Lung (tissue), 12 donors: ENCODE measurements around the gene ZNF536. TPM values are rescaled to one million over a fixed set of nuclear protein-coding genes. Genes with fewer than 3 reads are reported as not detected.

Experiments used
- ATAC-seq: fragments of 200-7000 bp; cut with Tn5 transposase; one replicate; pipeline ENCODE4 v1.9.1; 2020; ENCODE audit warnings: moderate number of reproducible peaks; ENCODE audit not compliant: insufficient read depth, low FRiP score
- DNase-seq, 3 donors: peaks; one replicate each; pipeline ENCODE4 v3.0.0-alpha.2; 2013 to 2017
- H3K27ac ChIP-seq, 2 donors: one replicate each; pipeline ENCODE4 v1.5.1; 2013; ENCODE audit warnings: mild to moderate bottlenecking in 2 of 2, moderate library complexity in 2 of 2, control low read depth in 1 of 2, inconsistent platforms in 1 of 2, low read depth in 1 of 2, low read length in 1 of 2
- H3K27me3 ChIP-seq, 3 donors: one replicate each; pipeline ENCODE4 v1.5.1; 2013; ENCODE audit warnings: low read length in 2 of 3; ENCODE audit not compliant: control insufficient read depth in 3 of 3, insufficient read depth in 3 of 3
- H3K36me3 ChIP-seq, 4 donors: one replicate each; pipeline ENCODE4 v1.5.1; 2013; ENCODE audit warnings: low read length in 4 of 4, mild to moderate bottlenecking in 1 of 4, moderate library complexity in 1 of 4; ENCODE audit not compliant: control insufficient read depth in 4 of 4, insufficient read depth in 4 of 4
- H3K4me1 ChIP-seq, 5 donors: one replicate each; pipeline ENCODE4 v1.5.1; 2013; ENCODE audit warnings: low read length in 5 of 5, mild to moderate bottlenecking in 2 of 5, moderate library complexity in 1 of 5; ENCODE audit not compliant: control insufficient read depth in 5 of 5, insufficient read depth in 5 of 5
- H3K4me3 ChIP-seq: one replicate; pipeline ENCODE4 v1.5.1; 2013; ENCODE audit warnings: mild to moderate bottlenecking, control low read depth, moderate library complexity
- H3K9ac ChIP-seq, 2 donors: one replicate each; pipeline ENCODE4 v1.5.1; 2013; ENCODE audit warnings: low read length in 2 of 2, control low read depth in 1 of 2; ENCODE audit not compliant: insufficient read depth in 1 of 2
- H3K9me3 ChIP-seq, 4 donors: one replicate each; pipeline ENCODE4 v1.5.1; 2013; ENCODE audit warnings: low read length in 3 of 4, mild to moderate bottlenecking in 1 of 4, moderate library complexity in 1 of 4; ENCODE audit not compliant: control insufficient read depth in 4 of 4, insufficient read depth in 3 of 4
- CTCF ChIP-seq: IDR thresholded peaks from 2 replicates; pipeline ENCODE4 v1.5.1; 2012; ENCODE audit warnings: mild to moderate bottlenecking; ENCODE audit errors: control extremely low read depth, extremely low read depth
- WGBS, 2 donors: extraction: QIAGEN DNeasy Blood & Tissue Kit; methylation state at CpG; one replicate each; pipeline ENCODE4 v1.1.7; 2013; 5-methylcytosine and 5-hydroxymethylcytosine counted together
- polyA plus RNA-seq, 2 donors: library from polyadenylated mRNA; stranded (reverse); fragments of 200-250 nt; gene quantifications; one replicate each; pipeline ENCODE4 v1.2.1, GENCODE V29; 2013
- total RNA-seq, 2 donors: library from RNA; depleted of rRNA in 1 of 2; stranded (reverse); fragments of >200 nt in 1 of 2; gene quantifications; one replicate each; pipeline ENCODE4 v1.2.1, GENCODE V29; 2014 to 2021
- donor health status: control.
- donor health status: control.
- donor health status: Bipolar disorder and iron deficiency.
- donor health status: healthy.
- donor health status: DM: yes; HTN: yes; CAD: no.

The ZNF536 gene
- total and polyA plus RNA-seq, 4 donors = 0.07 to 5.6 (median 0.21) TPM

DNA sequence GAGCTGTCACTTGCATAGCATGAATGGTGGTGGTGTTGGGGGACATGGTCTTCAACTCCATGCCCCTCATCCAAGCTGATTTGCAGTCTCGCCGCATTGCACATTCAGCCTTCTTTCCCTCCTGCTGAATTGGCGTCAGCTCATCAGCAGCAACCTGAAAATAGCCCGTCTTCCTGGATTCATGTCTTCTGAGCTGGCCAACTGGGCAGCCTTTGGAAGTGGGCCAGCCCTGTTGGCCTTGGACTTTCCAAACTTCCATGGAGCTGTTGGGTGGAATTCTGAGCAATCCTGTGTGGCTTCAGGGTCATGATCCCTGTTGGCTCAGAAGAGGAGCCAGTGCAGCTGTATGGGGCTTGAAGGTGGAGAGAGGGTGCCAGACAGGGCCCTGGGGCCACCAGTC lies 68.8 kb downstream of the ZNF536 start:
- DNase-seq (no peak), ATAC-seq (no peak)
- H3K27ac ChIP-seq = no peak overlapping the region
- H3K36me3 ChIP-seq = no peaks in the 10 kb centered on the region
- no peaks in the 10 kb centered on the region for H3K27me3 ChIP-seq
- 81 to 88% methylated on average over 4 of the region's 4 CpGs for WGBS, 2 donors
- no peak overlapping the region for H3K4me3 ChIP-seq
- H3K9me3 ChIP-seq = peaks cover 0 to 6% (median 0%) of the 10 kb centered on the region in 4 donors
- H3K9ac ChIP-seq = no peak overlapping the region
- H3K4me1 ChIP-seq = peaks cover 0 to 1% (median 0%) of the 10 kb centered on the region in 5 donors
- TF ChIP-seq CTCF = no peak

GRCh38 chr19:30442674-30443073 lies 70.5 kb downstream of the ZNF536 start:
- Histone ChIP-seq H3K4me1 (peaks cover 0 to 15% (median 1%) of the 10 kb centered on the region in 5 donors), H3K27ac (no peak overlapping the region), H3K4me3 (no peak overlapping the region), H3K9me3 (peaks cover 0 to 6% (median 0%) of the 10 kb centered on the region in 4 donors), H3K36me3 (no peaks in the 10 kb centered on the region), H3K9ac (no peak overlapping the region), H3K27me3 (peaks cover 0 to 4% (median 0%) of the 10 kb centered on the region in 3 donors)
- DNase-seq = no peak
- 81 to 84% methylated on average over 4 of the region's 4 CpGs for WGBS, 2 donors
- no peak for ATAC-seq
- TF ChIP-seq CTCF = no peak

GRCh38 chr19:30443531-30444252 lies 71.5 kb downstream of the ZNF536 start:
- no peak for TF ChIP-seq CTCF
- H3K4me3 ChIP-seq = no peak overlapping the region
- H3K27ac ChIP-seq = no peak overlapping the region
- no peak overlapping the region for H3K9ac ChIP-seq
- 94 to 95% methylated on average over 49 to 50 of the region's 50 CpGs for WGBS, 2 donors
- H3K9me3 ChIP-seq = peaks cover 0 to 6% (median 0%) of the 10 kb centered on the region in 4 donors
- peaks cover 0 to 8% (median 0%) of the 10 kb centered on the region in 3 donors for H3K27me3 ChIP-seq
- peaks cover 0 to 25% (median 1%) of the 10 kb centered on the region in 5 donors for H3K4me1 ChIP-seq
- DNase-seq (no peak), ATAC-seq (no peak)
- no peaks in the 10 kb centered on the region for H3K36me3 ChIP-seq
